Uterus (tissue), 4 donors: ENCODE results near the gene WIPF1. TPM values are rescaled to one million over a fixed set of nuclear protein-coding genes. Genes with fewer than 3 reads are reported as not detected.

ENCODE experiments used
- DNase-seq, 2 donors: peaks; one replicate each; pipeline ENCODE4 v3.0.0-alpha.2; 2019 to 2020
- H3K27ac ChIP-seq, 2 donors: fragments of 200-600 bp; sonication (generic); 1 replicate in 1 of 2; 2 replicates in 1 of 2; pipeline ENCODE4 v1.5.1; 2016 to 2018
- H3K27me3 ChIP-seq, 2 donors: fragments of 200-600 bp; sonication (generic); one replicate each; pipeline ENCODE4 v1.5.1; 2018 to 2019; ENCODE audit warnings: control low read depth in 1 of 2
- H3K36me3 ChIP-seq, 2 donors: fragments of 200-600 bp; sonication (generic); one replicate each; pipeline ENCODE4 v1.5.1; 2019; ENCODE audit warnings: control low read depth in 1 of 2
- H3K4me1 ChIP-seq, 2 donors: fragments of 200-600 bp; sonication (generic); one replicate each; pipeline ENCODE4 v1.5.1; 2018 to 2019; ENCODE audit warnings: control low read depth in 1 of 2
- H3K4me3 ChIP-seq, 2 donors: fragments of 200-600 bp; sonication (generic); 1 replicate in 1 of 2; 2 replicates in 1 of 2; pipeline ENCODE4 v1.5.1; 2018 to 2019; ENCODE audit warnings: mild to moderate bottlenecking in 1 of 2
- H3K9me3 ChIP-seq, 2 donors: fragments of 200-600 bp; sonication (generic); one replicate each; pipeline ENCODE4 v1.5.1; 2019; ENCODE audit warnings: control low read depth in 1 of 2
- CTCF ChIP-seq, 4 experiments: fragments of 200-600 bp in 2 of 4; fragments of 450-650 bp in 2 of 4; sonication (generic) in 2 of 4; IDR thresholded peaks; one replicate each; pipeline ENCODE4 v1.5.1; 2016 to 2019; ENCODE audit warnings: antibody characterized with exemption in 4 of 4, mild to moderate bottlenecking in 2 of 4, moderate library complexity in 1 of 4
- POLR2A ChIP-seq, 2 donors: fragments of 450-650 bp; IDR thresholded peaks; one replicate each; pipeline ENCODE4 v1.6.1; 2016; ENCODE audit warnings: antibody characterized with exemption in 2 of 2, mild to moderate bottlenecking in 1 of 2, moderate library complexity in 1 of 2
- intact Hi-C: fragments of 100-400 bp; cut with DNase I; formaldehyde crosslinking; loops from one replicate; pipeline ENCODE4 v1.15.1; 2023; ENCODE audit warnings: low total_unique reads
- total RNA-seq, 4 donors: library from RNA; depleted of rRNA in 3 of 4; stranded (reverse); fragments of >200 nt in 3 of 4; gene quantifications; one replicate each; pipeline versions ENCODE4 v1.1.0 to v1.2.4, GENCODE V29; 2014 to 2023
- donor health status: DM: yes; HTN: yes; CAD: no.

WIPF1 gene
- total RNA-seq, 4 donors from 2014 or later: 12.3 to 61.9 (median 26.3) TPM

- TF ChIP-seq CTCF (IDR thresholded peaks at IDR 0.05) (no peak), POLR2A (IDR thresholded peaks at IDR 0.05) (no peak)
- Histone ChIP-seq H3K27ac (no peak overlapping the region), H3K27me3 (no peaks in the 10 kb centered on the region), H3K9me3 (no peaks in the 10 kb centered on the region), H3K4me1 (no peaks in the 10 kb centered on the region), H3K36me3 (no peaks in the 10 kb centered on the region), H3K4me3 (no peak overlapping the region)
- DNase-seq: no peak
- intact Hi-C loops: no loop called here
Measured at GRCh38 chr2:174614261-174614660, 16.7 kb upstream of the WIPF1 start.

- Histone ChIP-seq H3K4me3 (no peak overlapping the region), H3K27me3 (no peaks in the 10 kb centered on the region), H3K4me1 (no peaks in the 10 kb centered on the region), H3K9me3 (no peaks in the 10 kb centered on the region), H3K27ac (no peak overlapping the region), H3K36me3 (no peaks in the 10 kb centered on the region)
- no peak for TF ChIP-seq CTCF (IDR thresholded peaks at IDR 0.05)
- no peak for TF ChIP-seq POLR2A (IDR thresholded peaks at IDR 0.05)
- intact Hi-C loops: no loop called here
- DNase-seq: no peak
Measured at GRCh38 chr2:174613531-174613930, 15.9 kb upstream of the WIPF1 start.

GRCh38 chr2:174612970-174613369 is 15.4 kb upstream of the WIPF1 start:
- Histone ChIP-seq H3K4me1 (no peaks in the 10 kb centered on the region), H3K9me3 (no peaks in the 10 kb centered on the region), H3K4me3 (no peak overlapping the region), H3K27me3 (no peaks in the 10 kb centered on the region), H3K36me3 (no peaks in the 10 kb centered on the region), H3K27ac (no peak overlapping the region)
- TF ChIP-seq POLR2A (IDR thresholded peaks at IDR 0.05) (no peak), CTCF (IDR thresholded peaks at IDR 0.05) (no peak)
- DNase-seq: no peak
- intact Hi-C loops: no loop called here

- Histone ChIP-seq H3K4me1 (no peaks in the 10 kb centered on the region), H3K27ac (no peak overlapping the region), H3K36me3 (no peaks in the 10 kb centered on the region), H3K9me3 (no peaks in the 10 kb centered on the region), H3K27me3 (no peaks in the 10 kb centered on the region), H3K4me3 (no peak overlapping the region)
- DNase-seq: no peak
- TF ChIP-seq POLR2A (IDR thresholded peaks at IDR 0.05) (no peak), CTCF (IDR thresholded peaks at IDR 0.05) (no peak)
- intact Hi-C loops: no loop called here
Measured at GRCh38 chr2:174611854-174612253, 14.2 kb upstream of the WIPF1 start.

- DNase-seq: no peak
- Histone ChIP-seq H3K36me3 (no peaks in the 10 kb centered on the region), H3K4me3 (no peak overlapping the region), H3K9me3 (no peaks in the 10 kb centered on the region), H3K4me1 (no peaks in the 10 kb centered on the region), H3K27ac (no peak overlapping the region), H3K27me3 (no peaks in the 10 kb centered on the region)
- TF ChIP-seq CTCF (IDR thresholded peaks at IDR 0.05): no peak
- TF ChIP-seq POLR2A (IDR thresholded peaks at IDR 0.05): no peak
- intact Hi-C loops: no loop called here
Measured at GRCh38 chr2:174611006-174611405, 13.4 kb upstream of the WIPF1 start.
